Measurements from ENCODE around the gene ETS1.

ETS1 gene

DNA sequence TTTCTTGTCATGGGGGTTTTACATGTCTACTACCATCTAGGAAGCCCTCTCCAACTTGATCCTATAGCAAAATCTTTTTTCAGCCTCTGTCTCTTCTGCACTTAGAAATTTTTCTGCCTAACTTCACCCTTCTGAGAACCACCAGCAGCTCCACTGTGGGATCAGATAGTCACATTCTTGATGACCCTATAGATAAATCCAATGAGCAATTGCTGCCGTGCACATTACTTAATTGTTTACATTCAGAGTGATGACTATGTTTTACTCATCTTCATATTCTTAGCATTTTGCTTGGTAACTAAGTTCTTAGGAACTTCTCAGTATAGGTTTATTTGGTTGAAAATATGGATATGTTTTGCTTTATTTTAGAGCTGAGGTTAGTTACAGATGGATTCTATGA lies 12.4 kb upstream of the ETS1 start:
- no peak overlapping the region for H3K4me3 ChIP-seq (ENCODE audit: low read depth, low read length)
- no peak for TF ChIP-seq POLR2A (IDR thresholded peaks at IDR 0.05; ENCODE audit: extremely low read depth, insufficient read length)
- TF ChIP-seq, protein P1, sequence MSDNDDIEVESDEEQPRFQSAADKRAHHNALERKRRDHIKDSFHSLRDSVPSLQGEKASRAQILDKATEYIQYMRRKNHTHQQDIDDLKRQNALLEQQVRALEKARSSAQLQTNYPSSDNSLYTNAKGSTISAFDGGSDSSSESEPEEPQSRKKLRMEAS (IDR thresholded peaks at IDR 0.05; ENCODE audit: low read depth, low read length), result no peak
- TF ChIP-seq, protein P2, sequence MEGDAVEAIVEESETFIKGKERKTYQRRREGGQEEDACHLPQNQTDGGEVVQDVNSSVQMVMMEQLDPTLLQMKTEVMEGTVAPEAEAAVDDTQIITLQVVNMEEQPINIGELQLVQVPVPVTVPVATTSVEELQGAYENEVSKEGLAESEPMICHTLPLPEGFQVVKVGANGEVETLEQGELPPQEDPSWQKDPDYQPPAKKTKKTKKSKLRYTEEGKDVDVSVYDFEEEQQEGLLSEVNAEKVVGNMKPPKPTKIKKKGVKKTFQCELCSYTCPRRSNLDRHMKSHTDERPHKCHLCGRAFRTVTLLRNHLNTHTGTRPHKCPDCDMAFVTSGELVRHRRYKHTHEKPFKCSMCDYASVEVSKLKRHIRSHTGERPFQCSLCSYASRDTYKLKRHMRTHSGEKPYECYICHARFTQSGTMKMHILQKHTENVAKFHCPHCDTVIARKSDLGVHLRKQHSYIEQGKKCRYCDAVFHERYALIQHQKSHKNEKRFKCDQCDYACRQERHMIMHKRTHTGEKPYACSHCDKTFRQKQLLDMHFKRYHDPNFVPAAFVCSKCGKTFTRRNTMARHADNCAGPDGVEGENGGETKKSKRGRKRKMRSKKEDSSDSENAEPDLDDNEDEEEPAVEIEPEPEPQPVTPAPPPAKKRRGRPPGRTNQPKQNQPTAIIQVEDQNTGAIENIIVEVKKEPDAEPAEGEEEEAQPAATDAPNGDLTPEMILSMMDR (IDR thresholded peaks at IDR 0.05; ENCODE audit: low read depth, low read length), result no peak
- TF ChIP-seq MYC (IDR thresholded peaks at IDR 0.05; ENCODE audit: low read depth, low read length), result no peak
- DNase-seq (ENCODE audit: low read depth), result no peak

DNA sequence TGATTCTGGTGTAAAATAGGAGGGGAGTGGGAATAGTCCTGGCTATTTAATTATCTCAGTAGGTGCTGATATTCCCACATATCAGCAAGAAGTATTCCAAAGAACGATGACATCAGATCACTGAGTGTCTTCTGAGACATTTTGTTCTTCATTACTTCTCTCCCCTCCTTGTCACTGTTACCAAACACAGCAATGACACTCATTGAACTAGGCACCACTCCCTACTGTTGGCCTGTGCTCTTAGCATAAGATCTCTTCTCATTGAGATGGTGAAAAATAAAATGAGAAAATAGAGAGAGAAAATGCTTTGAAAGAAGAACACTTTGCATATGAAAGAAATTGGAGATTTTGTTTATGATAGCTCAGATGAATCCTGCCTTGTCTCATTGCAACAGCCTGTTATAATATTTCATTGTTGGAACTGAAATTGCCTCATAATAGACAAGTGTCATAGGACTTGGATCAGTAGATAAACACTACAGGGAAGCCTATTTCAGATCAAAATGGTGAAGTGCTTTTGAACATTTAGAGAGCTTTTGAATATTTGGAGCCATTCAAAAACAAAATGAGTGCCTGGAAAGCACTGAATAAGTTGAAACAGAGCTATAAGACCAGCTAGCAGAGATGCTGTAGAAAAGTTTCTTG lies 11.3 kb upstream of the ETS1 start:
- TF ChIP-seq, protein P2 (IDR thresholded peaks at IDR 0.05; ENCODE audit: low read depth, low read length), result no peak
- no peak for TF ChIP-seq MYC (IDR thresholded peaks at IDR 0.05; ENCODE audit: low read depth, low read length)
- TF ChIP-seq POLR2A (IDR thresholded peaks at IDR 0.05; ENCODE audit: extremely low read depth, insufficient read length), result no peak
- TF ChIP-seq, protein P1 (IDR thresholded peaks at IDR 0.05; ENCODE audit: low read depth, low read length), result no peak
- no peak overlapping the region for H3K4me3 ChIP-seq (ENCODE audit: low read depth, low read length)
- no peak for DNase-seq (ENCODE audit: low read depth)

DNA sequence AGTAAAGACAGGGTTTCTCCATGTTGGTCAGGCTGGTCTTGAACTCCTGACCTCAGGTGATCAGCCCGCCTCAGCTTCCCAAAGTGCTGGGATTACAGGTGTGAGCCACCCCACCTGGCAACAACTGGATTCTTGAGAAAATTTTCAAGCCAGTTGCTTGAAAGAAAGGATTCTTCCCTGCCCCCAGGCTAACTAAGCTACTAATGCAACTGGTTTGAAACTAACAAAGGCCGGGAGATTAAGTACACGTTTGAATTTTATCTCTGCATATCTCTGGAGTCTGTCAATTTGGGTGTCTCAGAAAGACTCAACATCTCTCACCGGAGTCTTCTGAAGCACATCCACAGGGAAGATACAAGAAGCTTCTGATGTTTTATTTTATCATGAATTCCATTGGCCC lies 10.7 kb upstream of the ETS1 start:
- TF ChIP-seq, protein P1 (IDR thresholded peaks at IDR 0.05; ENCODE audit: low read depth, low read length), result no peak
- TF ChIP-seq, protein P2 (IDR thresholded peaks at IDR 0.05; ENCODE audit: low read depth, low read length), result no peak
- no peak for TF ChIP-seq POLR2A (IDR thresholded peaks at IDR 0.05; ENCODE audit: extremely low read depth, insufficient read length)
- TF ChIP-seq MYC (IDR thresholded peaks at IDR 0.05; ENCODE audit: low read depth, low read length), result no peak
- no peak for DNase-seq (ENCODE audit: low read depth)
- H3K4me3 ChIP-seq (ENCODE audit: low read depth, low read length), result no peak overlapping the region

DNA sequence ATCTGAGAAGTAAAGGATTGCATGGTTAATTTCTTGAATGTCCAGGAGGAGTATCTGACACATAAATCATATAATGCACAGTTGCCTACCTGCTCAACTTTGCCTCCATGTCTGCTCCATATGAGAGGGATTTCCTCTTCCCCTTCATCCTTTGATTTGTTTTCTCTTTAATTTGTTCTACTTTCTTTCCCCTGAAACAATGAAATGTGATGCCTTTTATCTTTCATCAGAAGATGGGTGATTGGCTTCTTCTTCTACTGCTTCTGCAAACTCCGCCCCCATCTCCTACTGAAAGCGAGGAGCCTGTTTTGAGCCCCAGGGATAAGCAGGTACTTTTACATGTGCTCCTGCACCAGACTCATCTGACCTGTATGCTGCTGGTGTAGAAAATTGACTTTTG lies 9.9 kb upstream of the ETS1 start:
- TF ChIP-seq, protein P2 (IDR thresholded peaks at IDR 0.05; ENCODE audit: low read depth, low read length), result no peak
- TF ChIP-seq MYC (IDR thresholded peaks at IDR 0.05; ENCODE audit: low read depth, low read length) (no peak), POLR2A (IDR thresholded peaks at IDR 0.05; ENCODE audit: extremely low read depth, insufficient read length) (no peak)
- TF ChIP-seq, protein P1 (IDR thresholded peaks at IDR 0.05; ENCODE audit: low read depth, low read length), result no peak
- no peak overlapping the region for H3K4me3 ChIP-seq (ENCODE audit: low read depth, low read length)
- no peak for DNase-seq (ENCODE audit: low read depth)

DNA sequence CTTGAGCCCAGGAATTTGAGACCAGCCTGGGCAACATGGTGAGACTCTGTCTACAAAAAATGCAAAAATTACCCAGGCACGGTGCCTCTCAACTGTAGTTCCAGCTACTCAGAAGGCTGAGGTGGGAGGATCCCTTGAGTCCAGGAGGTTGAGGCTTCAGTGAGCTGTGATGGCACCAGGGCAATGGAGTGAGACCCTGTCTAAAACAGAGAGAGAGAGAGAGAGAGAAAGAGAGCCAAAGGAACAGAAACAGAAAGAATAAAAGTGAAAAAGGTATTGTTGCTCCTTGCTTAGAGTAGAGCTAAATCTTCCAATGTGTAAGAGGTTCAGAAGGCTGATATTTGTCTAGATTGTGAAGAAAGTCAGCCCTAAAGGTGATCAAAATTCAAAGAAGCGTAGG lies 8.9 kb upstream of the ETS1 start:
- TF ChIP-seq POLR2A (IDR thresholded peaks at IDR 0.05; ENCODE audit: extremely low read depth, insufficient read length) (no peak), MYC (IDR thresholded peaks at IDR 0.05; ENCODE audit: low read depth, low read length) (no peak)
- TF ChIP-seq, protein P2 (IDR thresholded peaks at IDR 0.05; ENCODE audit: low read depth, low read length), result no peak
- TF ChIP-seq, protein P1 (IDR thresholded peaks at IDR 0.05; ENCODE audit: low read depth, low read length), result no peak
- DNase-seq (ENCODE audit: low read depth), result no peak
- no peak overlapping the region for H3K4me3 ChIP-seq (ENCODE audit: low read depth, low read length)
